GM21447 (cell line): Measurements from ENCODE around the gene HOXB3.
A peak's percentile ranks its signal among the peaks of the same experiment; 100 is the strongest.

Experiments used
- ATAC-seq: cut with Tn5 transposase; IDR thresholded peaks from one replicate; pipeline ENCODE4 v1.9.1; 2021; ENCODE audit not compliant: unreplicated experiment

HOXB3 gene

DNA sequence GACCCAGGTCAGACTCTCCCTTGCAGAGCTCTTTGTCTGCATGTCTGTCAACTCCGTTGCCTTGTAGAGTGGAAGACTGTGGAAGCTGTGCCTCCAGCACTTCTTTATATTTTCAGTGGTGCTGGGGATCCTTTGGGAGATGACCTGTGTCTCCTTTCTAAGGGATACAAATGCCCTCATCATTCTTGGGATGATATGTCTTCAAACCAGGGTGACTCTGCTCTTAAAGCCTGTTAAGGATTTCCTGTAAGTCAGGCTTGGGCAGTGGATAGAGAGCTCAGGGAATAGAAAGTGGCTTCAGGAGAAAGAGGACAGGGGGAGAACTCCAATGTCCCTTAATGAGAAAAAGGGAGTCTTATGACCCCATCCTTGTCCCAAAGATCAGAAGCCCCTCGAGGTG, 1.5 kb downstream of the HOXB3 start:
- ATAC-seq: no peak

DNA sequence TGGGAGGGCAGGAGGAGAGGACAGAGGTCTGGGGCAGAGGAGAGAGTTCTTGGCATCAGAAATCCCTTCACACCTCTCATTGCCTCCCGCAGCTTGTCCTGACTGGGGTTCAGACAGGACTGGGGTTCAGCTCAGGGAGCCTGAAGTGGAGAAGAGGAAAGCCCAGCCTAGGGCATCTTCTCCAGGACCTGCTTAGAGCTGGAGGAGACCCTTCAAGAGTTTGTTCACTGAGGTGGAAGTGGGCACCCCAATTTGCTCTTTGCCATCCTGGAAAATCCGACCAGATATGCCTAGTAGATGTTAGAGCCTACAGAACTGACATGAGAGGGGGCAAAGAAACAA, 2.0 kb downstream of the HOXB3 start:
- ATAC-seq: no peak

DNA sequence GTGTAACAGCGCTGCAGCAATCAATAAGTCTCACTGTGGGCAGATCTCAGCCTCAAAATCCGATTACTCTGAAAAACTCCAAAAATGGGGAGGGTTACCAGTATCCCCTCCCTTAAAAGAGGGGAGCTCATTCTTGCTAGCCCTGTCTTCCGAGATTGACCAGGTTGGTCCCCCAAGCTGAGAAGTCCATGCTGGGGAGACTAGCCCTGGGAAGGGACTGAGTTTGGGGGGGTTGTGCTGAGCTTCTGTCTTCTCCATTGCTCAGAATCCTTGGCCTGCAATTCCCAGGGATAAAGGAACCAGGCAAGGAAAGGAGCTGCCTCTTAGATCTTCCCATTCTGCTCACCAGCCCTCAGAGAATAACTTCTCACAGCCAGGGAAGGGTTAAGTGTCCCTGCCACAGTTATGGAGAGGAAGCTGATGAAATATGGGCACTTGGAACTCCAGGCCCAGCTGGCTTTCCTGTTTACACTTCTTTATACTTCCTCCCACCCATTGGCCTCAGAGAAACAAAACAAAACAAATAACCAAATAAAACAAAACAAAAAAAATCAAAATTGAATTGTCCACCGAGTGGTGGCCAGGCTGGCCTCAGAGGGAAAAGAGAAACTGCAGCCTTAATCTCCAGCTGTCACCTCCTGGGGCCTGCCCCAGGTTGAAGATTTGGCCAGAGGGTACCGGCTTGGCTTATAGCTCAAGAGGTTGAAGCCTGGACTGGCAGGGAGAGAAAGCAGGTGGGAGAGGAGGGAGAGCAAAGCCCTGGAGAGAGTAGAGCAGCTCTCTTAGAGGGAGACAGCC, 2.6 kb downstream of the HOXB3 start:
- ATAC-seq: no peak

DNA sequence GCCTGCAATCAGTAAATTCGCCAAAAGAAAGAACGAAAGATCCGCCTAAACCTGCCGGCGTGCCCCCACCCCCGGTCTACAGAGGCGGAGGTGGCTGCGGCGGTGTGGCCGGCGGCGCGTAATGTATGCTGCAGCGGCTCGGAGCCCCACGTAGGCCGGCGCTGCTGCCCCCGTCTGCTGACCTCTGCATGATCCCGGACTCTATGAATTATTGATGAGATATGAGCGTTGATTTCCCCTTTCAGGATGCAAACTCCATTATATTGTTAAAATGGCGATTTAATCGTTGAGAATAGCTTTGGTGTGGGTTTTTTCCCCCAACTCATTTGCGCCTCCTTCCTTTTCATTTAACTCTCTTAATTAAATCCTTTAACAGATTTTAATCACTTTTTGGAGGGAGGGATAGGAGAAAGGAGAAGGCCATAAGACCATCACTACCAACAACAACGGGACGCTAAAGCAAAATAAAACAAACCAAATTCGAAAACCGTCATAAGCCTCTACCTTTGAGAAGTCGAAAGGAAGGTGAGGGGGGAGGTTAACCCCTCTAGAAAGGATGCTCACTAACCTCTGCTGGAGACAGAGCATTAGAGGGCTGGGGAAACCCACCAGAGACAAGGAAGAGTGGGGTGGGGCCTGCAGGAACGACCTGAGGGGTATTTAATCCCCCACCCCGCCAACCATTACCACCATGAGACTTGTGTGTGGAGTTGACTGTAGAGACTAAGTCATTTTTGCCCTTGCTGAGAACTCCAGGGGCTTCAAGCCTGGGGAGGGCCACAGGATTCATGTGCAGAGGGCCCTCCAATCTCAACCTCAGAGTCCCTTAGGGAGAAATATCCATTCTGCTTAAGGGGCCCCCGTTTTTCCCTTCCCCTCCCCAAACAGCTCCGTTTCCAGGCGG, 3.4 kb downstream of the HOXB3 start:
- no peak for ATAC-seq

- no peak for ATAC-seq
These were observed 5.8 kb downstream of the HOXB3 start for GRCh38 chr17:48584223-48584741.

- no peak for ATAC-seq
These were observed 6.3 kb downstream of the HOXB3 start for GRCh38 chr17:48583708-48584222.

GRCh38 chr17:48582750-48583069, 7.3 kb downstream of the HOXB3 start:
- ATAC-seq: no peak

DNA sequence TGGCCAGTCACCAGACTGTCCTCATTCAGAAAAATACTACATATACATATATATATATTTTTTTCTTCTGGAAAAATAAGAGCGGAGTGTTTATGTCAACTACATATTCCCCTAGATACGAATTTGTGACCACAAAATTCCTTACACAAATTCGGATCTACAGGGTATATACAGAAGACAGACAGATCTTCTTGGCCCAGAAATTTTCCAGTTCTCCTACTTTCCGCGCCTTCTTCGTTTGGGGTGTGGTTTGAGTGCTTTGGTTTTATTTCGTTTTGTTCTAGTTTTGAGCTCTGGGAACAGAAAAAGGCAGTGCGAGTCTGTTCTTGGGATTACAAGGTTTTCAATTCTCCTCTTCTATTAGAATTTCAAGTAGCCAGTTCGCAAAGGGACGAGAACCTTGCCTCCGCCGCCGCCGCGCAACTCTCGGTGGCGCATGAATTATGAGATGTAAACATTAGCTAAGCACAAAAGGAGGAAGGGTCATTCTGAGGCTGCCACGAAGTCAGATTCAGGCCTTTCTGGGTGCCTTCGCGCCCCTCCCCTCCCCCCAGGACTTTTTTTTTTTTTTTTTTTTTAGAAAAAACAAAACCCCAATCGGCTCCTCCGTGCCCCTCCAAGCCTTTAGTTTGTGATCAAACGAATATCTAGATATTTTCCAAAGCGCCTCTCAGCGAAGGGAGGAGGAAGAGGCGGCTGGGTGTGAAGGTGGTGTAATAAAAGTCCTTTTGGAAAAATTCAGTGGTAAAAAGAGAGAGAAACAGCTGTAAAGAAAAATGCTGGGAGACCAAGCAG, 10.1 kb downstream of the HOXB3 start:
- ATAC-seq: no peak

- no peak for ATAC-seq
These were observed 10.6 kb downstream of the HOXB3 start for GRCh38 chr17:48579471-48579759.

DNA sequence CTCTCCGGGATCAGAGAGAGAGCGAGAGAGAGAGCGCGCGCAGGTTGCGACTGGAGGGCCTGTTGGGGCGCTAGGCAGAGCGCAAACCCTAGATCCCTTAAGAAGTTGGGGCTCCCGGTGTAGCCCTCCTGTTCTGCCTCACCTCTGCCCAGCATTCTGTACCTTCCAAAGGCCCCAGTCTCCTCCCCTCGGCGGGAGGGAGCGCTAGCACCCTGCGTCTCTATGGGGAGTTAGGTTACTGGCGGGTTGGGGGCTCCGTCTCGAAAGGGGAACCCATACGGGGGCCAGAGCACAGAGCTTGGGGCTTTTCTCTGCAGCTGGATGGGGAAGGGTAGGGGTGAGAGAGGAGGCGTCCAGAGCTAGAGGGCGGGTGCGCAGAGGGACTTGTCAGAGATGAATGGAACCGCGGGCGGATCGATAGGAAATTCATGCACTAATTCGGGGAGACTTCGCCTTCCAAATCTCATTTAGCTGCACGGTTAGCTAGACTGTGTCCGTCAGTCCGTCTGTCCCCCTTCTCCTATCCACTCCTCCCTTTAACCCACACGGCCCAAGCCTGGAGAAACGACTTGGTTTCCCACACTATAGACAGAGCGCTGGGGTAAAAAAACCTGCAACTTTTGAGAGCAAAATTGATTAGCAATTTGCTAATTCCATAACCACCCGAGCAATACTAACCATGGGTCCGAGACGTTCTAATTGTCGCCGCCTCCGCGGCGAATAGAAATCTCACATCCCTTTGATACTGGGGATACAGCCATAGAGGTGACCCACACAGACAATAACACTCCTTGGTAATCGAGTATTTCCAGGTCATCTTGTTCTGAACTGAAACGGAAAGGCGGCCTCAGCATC, 11.2 kb downstream of the HOXB3 start:
- ATAC-seq: peak; percentile 19

DNA sequence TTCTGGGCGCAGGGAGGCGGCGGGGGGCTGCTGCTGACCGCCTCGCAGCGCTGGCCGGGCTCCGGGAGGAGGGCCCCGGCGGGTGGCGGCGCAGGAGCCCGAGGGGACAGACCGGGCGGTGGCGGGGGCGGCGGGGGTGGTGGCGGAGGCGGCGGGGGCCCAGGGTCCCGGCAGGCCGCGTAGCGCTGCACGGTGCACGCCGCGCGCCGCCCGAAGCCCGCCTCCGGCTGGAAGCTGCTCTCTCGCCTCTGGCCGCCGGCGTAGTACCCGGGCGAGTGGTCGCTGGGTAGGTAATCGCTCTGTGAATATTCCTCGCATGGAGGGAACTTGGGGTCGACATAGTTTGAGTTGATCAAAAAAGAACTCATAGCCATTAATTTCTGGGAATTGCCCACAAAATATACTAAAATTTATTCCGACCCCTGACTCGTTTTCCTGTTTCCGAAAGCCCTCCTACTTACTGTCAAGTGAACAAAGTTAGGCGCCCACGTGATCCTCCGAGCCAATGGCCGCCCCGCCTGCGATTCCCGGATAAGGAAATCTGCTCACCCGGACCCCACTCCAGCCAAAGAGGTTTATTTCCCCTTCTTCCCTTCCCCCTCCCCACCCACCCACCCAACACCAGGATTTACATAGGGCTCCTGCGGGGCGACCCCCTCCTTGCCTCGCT, 12.0 kb downstream of the HOXB3 start, which contains the start of gene HOXB4:
Gene HOXB4 (minus strand): TSS at position 405 of the 670 bp plus-strand sequence. CDS start 31 bp downstream, at position 374.
- peak; percentile 67 for ATAC-seq

GRCh38 chr17:48577330-48577945, 12.6 kb downstream of the HOXB3 start:
- no peak for ATAC-seq

GRCh38 chr17:48576479-48577309, 13.3 kb downstream of the HOXB3 start:
- ATAC-seq: no peak

DNA sequence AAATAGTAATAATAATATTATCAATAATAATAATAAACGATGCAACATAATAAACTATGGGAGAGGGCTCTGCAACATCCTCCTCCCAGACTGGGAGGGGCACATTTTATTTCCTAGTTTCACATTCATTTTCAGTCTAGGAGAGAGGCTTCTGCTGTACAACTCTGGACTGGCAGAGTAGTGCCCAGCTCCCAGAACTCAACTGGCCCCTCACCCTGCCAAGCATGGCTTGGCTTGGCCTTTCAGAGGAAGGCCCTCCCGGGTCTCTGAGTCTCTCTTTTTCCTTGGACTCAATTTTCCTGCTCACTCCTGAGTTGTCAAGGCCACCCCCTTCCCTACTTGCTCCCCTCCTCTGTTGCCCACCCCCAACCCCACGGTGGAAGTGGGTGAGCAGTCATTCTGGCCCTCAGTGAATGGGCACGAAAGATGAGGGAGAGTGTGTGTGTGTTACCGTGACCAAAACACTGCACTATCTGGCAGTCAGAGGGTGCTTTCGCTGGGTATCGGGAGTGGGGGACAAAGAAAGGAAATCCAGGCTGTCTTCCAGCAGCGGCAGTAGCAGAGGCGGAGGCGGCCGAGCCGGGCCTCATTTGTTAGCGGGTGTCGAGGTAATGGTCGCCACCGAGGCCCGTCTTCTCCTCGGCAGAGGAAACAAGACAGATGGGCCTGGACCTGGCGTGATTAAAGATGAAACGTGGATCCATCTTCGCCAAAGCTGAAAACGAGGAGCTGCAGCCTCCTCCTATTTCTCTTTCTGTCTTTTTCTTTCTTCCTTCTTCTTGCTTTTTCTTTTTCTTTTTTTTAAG, 14.2 kb downstream of the HOXB3 start:
- ATAC-seq: no peak

- no peak for ATAC-seq
These were observed 14.9 kb downstream of the HOXB3 start for GRCh38 chr17:48575066-48575582.

DNA sequence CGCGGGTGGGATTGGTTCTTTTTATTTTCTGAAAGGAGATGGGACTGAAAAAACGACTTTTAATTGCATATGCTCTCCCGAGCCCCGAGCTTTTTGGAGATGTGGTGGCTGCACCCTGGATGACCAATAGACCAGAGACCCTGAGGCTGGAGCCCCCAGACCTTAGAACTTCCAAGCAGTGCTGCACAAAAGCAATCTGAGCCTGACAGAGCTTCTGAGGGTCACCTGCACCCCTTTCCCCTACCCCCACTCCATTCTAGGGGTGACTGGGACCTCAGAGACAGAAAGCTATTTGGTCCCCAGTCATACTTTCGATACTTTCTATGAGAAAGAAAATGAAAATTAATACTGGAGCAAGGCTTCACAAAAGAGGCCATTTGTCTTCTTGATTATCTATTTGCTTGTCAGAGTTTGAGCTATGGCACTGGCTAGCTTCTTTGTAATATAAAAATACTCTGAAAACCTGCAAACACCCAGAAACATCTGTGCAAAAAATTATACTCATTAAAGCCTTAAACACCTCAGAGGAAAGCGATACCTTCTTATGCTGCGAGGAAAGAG, 15.5 kb downstream of the HOXB3 start:
- ATAC-seq: no peak

- ATAC-seq: no peak
These were observed 18.1 kb downstream of the HOXB3 start for GRCh38 chr17:48571826-48572417.
